Measurements from ENCODE around the gene WNT6. TPM values are rescaled to one million over a fixed set of nuclear protein-coding genes. Genes with fewer than 3 reads are reported as not detected.

Gene WNT6
- total and polyA plus RNA-seq, 12 donors: 0.06 to 2.2 (median 0.67) TPM; not detected in 2

DNA sequence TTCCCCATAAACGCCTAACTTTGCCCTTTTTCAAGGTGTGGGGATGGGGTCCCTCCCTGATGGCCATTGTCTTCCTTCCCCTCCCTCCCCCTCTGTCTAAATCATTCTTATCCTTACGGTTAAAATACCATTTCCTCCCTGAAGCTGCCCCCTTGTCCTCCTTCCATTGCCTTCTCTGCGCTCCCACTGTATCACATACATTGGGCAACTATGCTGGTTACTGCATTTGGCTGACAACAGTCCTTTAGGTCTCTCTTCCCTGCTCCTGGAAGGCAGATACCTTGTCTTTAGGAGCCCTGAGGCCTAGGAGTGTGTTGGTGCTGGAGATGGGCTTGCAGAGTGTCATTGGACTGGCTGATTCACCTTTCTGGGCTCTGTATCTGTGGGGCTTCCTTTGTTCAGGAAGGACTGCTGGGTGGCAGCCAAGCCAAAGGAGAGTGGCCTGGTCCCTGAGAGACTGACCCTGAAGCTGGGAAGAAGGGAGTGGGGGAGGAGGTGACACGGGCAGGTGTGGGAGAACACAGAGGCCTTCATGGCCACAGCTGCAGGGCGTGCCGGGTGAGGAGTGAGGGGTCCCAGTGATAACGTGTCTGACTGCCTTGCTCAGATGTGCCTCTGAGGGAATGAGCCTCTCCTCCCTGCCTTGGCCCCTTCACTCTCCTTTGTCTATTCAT lies 2.2 kb downstream of the WNT6 start:
- no peak overlapping the region for H3K27ac ChIP-seq
- TF ChIP-seq, protein P1, sequence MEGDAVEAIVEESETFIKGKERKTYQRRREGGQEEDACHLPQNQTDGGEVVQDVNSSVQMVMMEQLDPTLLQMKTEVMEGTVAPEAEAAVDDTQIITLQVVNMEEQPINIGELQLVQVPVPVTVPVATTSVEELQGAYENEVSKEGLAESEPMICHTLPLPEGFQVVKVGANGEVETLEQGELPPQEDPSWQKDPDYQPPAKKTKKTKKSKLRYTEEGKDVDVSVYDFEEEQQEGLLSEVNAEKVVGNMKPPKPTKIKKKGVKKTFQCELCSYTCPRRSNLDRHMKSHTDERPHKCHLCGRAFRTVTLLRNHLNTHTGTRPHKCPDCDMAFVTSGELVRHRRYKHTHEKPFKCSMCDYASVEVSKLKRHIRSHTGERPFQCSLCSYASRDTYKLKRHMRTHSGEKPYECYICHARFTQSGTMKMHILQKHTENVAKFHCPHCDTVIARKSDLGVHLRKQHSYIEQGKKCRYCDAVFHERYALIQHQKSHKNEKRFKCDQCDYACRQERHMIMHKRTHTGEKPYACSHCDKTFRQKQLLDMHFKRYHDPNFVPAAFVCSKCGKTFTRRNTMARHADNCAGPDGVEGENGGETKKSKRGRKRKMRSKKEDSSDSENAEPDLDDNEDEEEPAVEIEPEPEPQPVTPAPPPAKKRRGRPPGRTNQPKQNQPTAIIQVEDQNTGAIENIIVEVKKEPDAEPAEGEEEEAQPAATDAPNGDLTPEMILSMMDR (IDR thresholded peaks at IDR 0.05): no peak
- no peak for TF ChIP-seq POLR2A (IDR thresholded peaks at IDR 0.05)
- intact Hi-C loops (cut with DNase I): no loop called here
- peaks cover 45% of the 10 kb centered on the region for H3K27me3 ChIP-seq
- 58 to 72% (median 69%) methylated on average over 7 of the region's 7 CpGs for WGBS, 4 donors
- H3K9me3 ChIP-seq (replicated peaks in 1 of 3): no peaks in the 10 kb centered on the region
- no peak overlapping the region for H3K4me3 ChIP-seq
- H3K36me3 ChIP-seq (replicated peaks in 1 of 2): no peaks in the 10 kb centered on the region
- peaks cover 0 to 12% of the 10 kb centered on the region in 2 donors for H3K4me1 ChIP-seq (replicated peaks in 1 of 2)
- peak in 1 of 7 donors; percentile 16 for DNase-seq

DNA sequence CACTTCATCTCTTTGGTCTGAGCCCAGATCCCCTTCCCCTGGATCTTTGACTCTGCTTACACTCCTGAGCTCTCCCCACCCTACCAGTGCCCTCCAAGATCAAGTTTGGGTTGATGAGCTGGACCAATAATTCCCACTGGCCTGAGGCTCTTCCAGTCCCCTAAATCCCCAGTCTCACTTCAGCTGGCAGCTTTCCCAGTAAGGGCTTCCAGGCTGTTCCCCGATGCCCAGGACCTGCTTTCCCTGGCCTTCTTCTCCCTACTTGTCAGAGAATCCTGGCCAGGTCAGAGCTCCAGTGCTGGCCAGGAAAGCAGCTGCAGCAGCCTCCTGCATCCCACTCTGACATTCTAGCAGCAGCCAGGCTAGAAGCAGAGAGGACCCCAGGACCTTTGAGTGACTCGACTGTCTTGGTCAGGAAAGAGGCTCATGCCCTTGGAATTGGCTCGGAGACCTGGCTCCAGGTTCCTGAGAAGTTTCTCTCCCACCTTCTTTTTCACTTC lies 3.5 kb downstream of the WNT6 start:
- TF ChIP-seq, protein P1 (IDR thresholded peaks at IDR 0.05): no peak
- intact Hi-C loops (cut with DNase I): no loop called here
- DNase-seq: no peak
- WGBS, 4 donors: 71 to 89% (median 80%) methylated on average over 3 of the region's 3 CpGs
- Histone ChIP-seq H3K4me3 (no peak overlapping the region), H3K36me3 (replicated peaks in 1 of 2) (no peaks in the 10 kb centered on the region), H3K27me3 (peaks cover 40% of the 10 kb centered on the region), H3K9me3 (replicated peaks in 1 of 3) (no peaks in the 10 kb centered on the region), H3K4me1 (replicated peaks in 1 of 2) (peaks cover 0 to 13% of the 10 kb centered on the region in 2 donors), H3K27ac (no peak overlapping the region)

DNA sequence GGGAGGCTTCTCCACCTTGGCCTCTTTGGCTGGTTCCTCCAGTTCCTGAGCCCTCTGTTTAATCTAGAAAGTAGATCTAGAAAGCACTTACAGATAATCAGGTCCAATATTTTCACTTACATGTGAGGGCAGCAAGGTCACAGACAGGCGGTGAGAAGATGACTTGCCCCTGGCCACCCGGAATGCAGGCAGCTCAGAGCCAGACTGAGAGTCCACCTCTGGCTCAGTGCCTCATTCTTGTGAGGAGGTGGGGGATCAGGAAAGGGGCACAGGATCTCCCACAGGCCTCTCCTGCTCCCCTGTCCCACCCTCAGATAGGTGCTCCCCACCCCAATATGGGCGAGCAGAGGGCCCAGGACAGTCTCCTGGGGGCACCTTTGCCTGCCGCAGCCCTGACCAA lies 5.8 kb downstream of the WNT6 start:
- peaks cover 18% of the 10 kb centered on the region for H3K27me3 ChIP-seq

DNA sequence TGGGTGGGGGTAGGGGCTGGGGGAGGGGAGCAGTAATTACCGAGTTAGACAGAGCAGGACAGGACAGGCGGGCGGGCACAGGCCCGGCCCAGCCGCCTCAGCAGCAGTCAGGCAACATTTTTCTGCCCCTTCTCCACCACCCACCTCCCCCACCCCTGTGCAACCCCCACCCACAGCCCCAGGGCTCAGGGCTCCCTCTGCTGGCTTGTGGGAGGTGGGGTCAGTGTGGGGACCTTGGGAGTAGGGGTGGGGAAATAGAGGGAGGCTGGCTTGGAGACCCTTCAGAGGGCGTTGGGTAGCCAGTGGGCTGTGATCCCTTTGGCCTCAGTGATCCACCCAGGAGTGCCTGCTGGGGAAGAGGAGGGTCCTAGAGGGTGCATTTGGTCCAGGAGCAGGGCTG lies 6.4 kb downstream of the WNT6 start:
- Histone ChIP-seq H3K4me3 (no peak overlapping the region), H3K4me1 (replicated peaks in 1 of 2) (peaks cover 0 to 4% of the 10 kb centered on the region in 2 donors), H3K9me3 (replicated peaks in 1 of 3) (no peaks in the 10 kb centered on the region), H3K27me3 (peaks cover 18% of the 10 kb centered on the region), H3K27ac (no peak overlapping the region), H3K36me3 (replicated peaks in 1 of 2) (no peaks in the 10 kb centered on the region)
- DNase-seq: no peak
- whole genome bisulfite sequencing, 4 donors: 54 to 81% (median 70%) methylated on average over 4 to 6 of the region's 6 CpGs
- intact Hi-C loops (cut with DNase I): no loop called here
- no peak for TF ChIP-seq POLR2A (IDR thresholded peaks at IDR 0.05)
- TF ChIP-seq, protein P1 (IDR thresholded peaks at IDR 0.05): no peak

More for the DNA sequence above, 5.8 kb downstream of the WNT6 start:
- H3K4me3 ChIP-seq: no peak overlapping the region
- no peaks in the 10 kb centered on the region for H3K36me3 ChIP-seq (replicated peaks in 1 of 2)
- H3K4me1 ChIP-seq (replicated peaks in 1 of 2): peaks cover 0 to 10% of the 10 kb centered on the region in 2 donors
- intact Hi-C loops (cut with DNase I): no loop called here
- TF ChIP-seq, protein P1 (IDR thresholded peaks at IDR 0.05): no peak
- no peak for TF ChIP-seq POLR2A (IDR thresholded peaks at IDR 0.05)
- WGBS, 4 donors: 65 to 81% (median 77%) methylated on average over 4 of the region's 4 CpGs
- H3K9me3 ChIP-seq (replicated peaks in 1 of 3): no peaks in the 10 kb centered on the region
- H3K27ac ChIP-seq: no peak overlapping the region
- no peak for DNase-seq
